Activated naive CD8-positive, alpha-beta T cell (primary cell): ENCODE data around the gene DPYD.

ENCODE experiments used
- H3K27ac Mint-ChIP-seq: one replicate; pipeline ENCODE4 v1.8.0; 2021; ENCODE audit warnings: mixed read lengths
- H3K27me3 Mint-ChIP-seq: one replicate; pipeline ENCODE4 v1.8.0; 2021; ENCODE audit warnings: mixed read lengths
- H3K36me3 Mint-ChIP-seq: one replicate; pipeline ENCODE4 v1.8.0; 2021; ENCODE audit warnings: mixed read lengths
- H3K4me1 Mint-ChIP-seq: one replicate; pipeline ENCODE4 v1.8.0; 2021; ENCODE audit warnings: low read depth, mixed read lengths
- H3K4me3 Mint-ChIP-seq: one replicate; pipeline ENCODE4 v1.8.0; 2021; ENCODE audit warnings: mild to moderate bottlenecking, mixed read lengths
- H3K9me3 Mint-ChIP-seq: one replicate; pipeline ENCODE4 v1.8.0; 2021; ENCODE audit warnings: low read depth, mixed read lengths

The DPYD gene

GRCh38 chr1:97919585-97920261 is 1.1 kb downstream of the DPYD start:
- H3K27ac Mint-ChIP-seq = peak overlapping the region; percentile 91
- H3K36me3 Mint-ChIP-seq = no peaks in the 10 kb centered on the region
- H3K27me3 Mint-ChIP-seq = no peaks in the 10 kb centered on the region
- H3K4me1 Mint-ChIP-seq = peaks cover 57% of the 10 kb centered on the region
- H3K4me3 Mint-ChIP-seq = peak overlapping the region; percentile 93
- H3K9me3 Mint-ChIP-seq = no peaks in the 10 kb centered on the region

GRCh38 chr1:97918961-97919360 is 1.9 kb downstream of the DPYD start:
- Mint-ChIP-seq H3K36me3 (no peaks in the 10 kb centered on the region), H3K9me3 (no peaks in the 10 kb centered on the region), H3K4me3 (peak overlapping the region; percentile 93), H3K27me3 (no peaks in the 10 kb centered on the region), H3K4me1 (peaks cover 64% of the 10 kb centered on the region), H3K27ac (peak overlapping the region; percentile 66)

GRCh38 chr1:97913506-97914139 is 7.2 kb downstream of the DPYD start:
- no peak overlapping the region for H3K4me3 Mint-ChIP-seq
- no peaks in the 10 kb centered on the region for H3K27me3 Mint-ChIP-seq
- peaks cover 65% of the 10 kb centered on the region for H3K4me1 Mint-ChIP-seq
- H3K27ac Mint-ChIP-seq = no peak overlapping the region
- no peaks in the 10 kb centered on the region for H3K9me3 Mint-ChIP-seq
- peaks cover 3% of the 10 kb centered on the region for H3K36me3 Mint-ChIP-seq

GRCh38 chr1:97911266-97912215 is 9.3 kb downstream of the DPYD start:
- H3K4me1 Mint-ChIP-seq = peaks cover 51% of the 10 kb centered on the region
- no peaks in the 10 kb centered on the region for H3K9me3 Mint-ChIP-seq
- H3K27ac Mint-ChIP-seq = no peak overlapping the region
- no peaks in the 10 kb centered on the region for H3K27me3 Mint-ChIP-seq
- peak overlapping the region; percentile 42 for H3K4me3 Mint-ChIP-seq
- H3K36me3 Mint-ChIP-seq = peaks cover 3% of the 10 kb centered on the region

GRCh38 chr1:97909266-97909665 is 11.6 kb downstream of the DPYD start:
- H3K36me3 Mint-ChIP-seq = peaks cover 3% of the 10 kb centered on the region
- H3K9me3 Mint-ChIP-seq = no peaks in the 10 kb centered on the region
- peaks cover 47% of the 10 kb centered on the region for H3K4me1 Mint-ChIP-seq
- no peak overlapping the region for H3K27ac Mint-ChIP-seq
- no peak overlapping the region for H3K4me3 Mint-ChIP-seq
- H3K27me3 Mint-ChIP-seq = no peaks in the 10 kb centered on the region

GRCh38 chr1:97907886-97908285 is 12.9 kb downstream of the DPYD start:
- Mint-ChIP-seq H3K4me3 (no peak overlapping the region), H3K27ac (no peak overlapping the region), H3K27me3 (no peaks in the 10 kb centered on the region), H3K9me3 (no peaks in the 10 kb centered on the region), H3K4me1 (peaks cover 43% of the 10 kb centered on the region), H3K36me3 (peaks cover under 1% of the 10 kb centered on the region)

GRCh38 chr1:97906567-97907241 is 14.1 kb downstream of the DPYD start:
- H3K27ac Mint-ChIP-seq = no peak overlapping the region
- H3K36me3 Mint-ChIP-seq = no peaks in the 10 kb centered on the region
- no peaks in the 10 kb centered on the region for H3K27me3 Mint-ChIP-seq
- H3K4me1 Mint-ChIP-seq = peaks cover 43% of the 10 kb centered on the region
- H3K4me3 Mint-ChIP-seq = no peak overlapping the region
- no peaks in the 10 kb centered on the region for H3K9me3 Mint-ChIP-seq

- Mint-ChIP-seq H3K36me3 (peaks cover 3% of the 10 kb centered on the region), H3K27ac (no peak overlapping the region), H3K4me1 (peaks cover 46% of the 10 kb centered on the region), H3K4me3 (no peak overlapping the region), H3K9me3 (no peaks in the 10 kb centered on the region), H3K27me3 (no peaks in the 10 kb centered on the region)
Measured at GRCh38 chr1:97905141-97905940, 15.5 kb downstream of the DPYD start.

GRCh38 chr1:97904534-97904933 is 16.3 kb downstream of the DPYD start:
- Mint-ChIP-seq H3K9me3 (no peaks in the 10 kb centered on the region), H3K36me3 (peaks cover 6% of the 10 kb centered on the region), H3K27ac (peak overlapping the region; percentile 79), H3K4me1 (peaks cover 50% of the 10 kb centered on the region), H3K4me3 (peak overlapping the region; percentile 2), H3K27me3 (no peaks in the 10 kb centered on the region)

GRCh38 chr1:97903626-97904025 is 17.2 kb downstream of the DPYD start:
- Mint-ChIP-seq H3K4me3 (no peak overlapping the region), H3K36me3 (peaks cover 15% of the 10 kb centered on the region), H3K4me1 (peaks cover 50% of the 10 kb centered on the region), H3K9me3 (no peaks in the 10 kb centered on the region), H3K27ac (no peak overlapping the region), H3K27me3 (no peaks in the 10 kb centered on the region)

GRCh38 chr1:97902067-97902466 is 18.8 kb downstream of the DPYD start:
- Mint-ChIP-seq H3K4me1 (peaks cover 56% of the 10 kb centered on the region), H3K27me3 (no peaks in the 10 kb centered on the region), H3K4me3 (no peak overlapping the region), H3K9me3 (peaks cover 8% of the 10 kb centered on the region), H3K27ac (no peak overlapping the region), H3K36me3 (peaks cover 22% of the 10 kb centered on the region)

- peak overlapping the region; percentile 7 for H3K27ac Mint-ChIP-seq
- peak overlapping the region; percentile 21 for H3K4me3 Mint-ChIP-seq
- H3K27me3 Mint-ChIP-seq = no peaks in the 10 kb centered on the region
- H3K9me3 Mint-ChIP-seq = peaks cover 9% of the 10 kb centered on the region
- H3K4me1 Mint-ChIP-seq = peaks cover 54% of the 10 kb centered on the region
- peaks cover 24% of the 10 kb centered on the region for H3K36me3 Mint-ChIP-seq
Measured at GRCh38 chr1:97901017-97901658, 19.7 kb downstream of the DPYD start.

- Mint-ChIP-seq H3K9me3 (peaks cover 9% of the 10 kb centered on the region), H3K36me3 (peaks cover 24% of the 10 kb centered on the region), H3K27ac (no peak overlapping the region), H3K27me3 (no peaks in the 10 kb centered on the region), H3K4me1 (peaks cover 57% of the 10 kb centered on the region), H3K4me3 (no peak overlapping the region)
Measured at GRCh38 chr1:97898948-97899347, 21.9 kb downstream of the DPYD start.
